Body of pancreas (tissue), 4 donors: ENCODE results near the gene PDPK1. TPM values are rescaled to one million over a fixed set of nuclear protein-coding genes. Genes with fewer than 3 reads are reported as not detected.

ENCODE experiments used
- ATAC-seq: fragments of 150-250 bp; one replicate; pipeline ENCODE4 v1.9.1; 2016
- DNase-seq, 4 donors: peaks; one replicate each; pipeline ENCODE4 v3.0.0-alpha.2; 2019
- H3K27ac ChIP-seq, 4 donors: fragments of 200-600 bp; sonication (generic); 1 replicate in 3 of 4; 2 replicates in 1 of 4; pipeline versions ENCODE4 v1.5.1 to v1.6.1; 2016 to 2019; ENCODE audit warnings: mild to moderate bottlenecking in 1 of 4, mixed read lengths in 1 of 4, moderate library complexity in 1 of 4
- H3K27me3 ChIP-seq, 2 donors: fragments of 200-600 bp; sonication (generic); one replicate each; pipeline ENCODE4 v1.6.0; 2016; ENCODE audit warnings: mild to moderate bottlenecking in 1 of 2
- H3K36me3 ChIP-seq, 2 donors: fragments of 200-600 bp; sonication (generic); replicated peaks in 1 of 2; 2 replicates each; pipeline ENCODE4 v1.5.1; 2016; ENCODE audit warnings: low read depth in 2 of 2; ENCODE audit not compliant: insufficient read depth in 1 of 2
- H3K4me1 ChIP-seq: fragments of 200-600 bp; sonication (generic); one replicate; pipeline ENCODE4 v1.6.0; 2016
- H3K4me3 ChIP-seq, 2 donors: fragments of 200-600 bp; sonication (generic); 1 replicate in 1 of 2; 2 replicates in 1 of 2; pipeline ENCODE4 v1.5.1; 2016 to 2019
- H3K9me3 ChIP-seq, 3 donors: fragments of 200-600 bp; sonication (generic); 1 replicate in 2 of 3; 2 replicates in 1 of 3; pipeline ENCODE4 v1.5.1; 2016
- CTCF ChIP-seq, 7 experiments: fragments of 450-650 bp in 4 of 7; fragments of 200-600 bp in 3 of 7; sonication (generic) in 3 of 7; IDR thresholded peaks; one replicate each; pipeline ENCODE4 v1.5.1; 2016 to 2019; ENCODE audit warnings: antibody characterized with exemption in 7 of 7
- POLR2A ChIP-seq, 3 donors: fragments of 450-650 bp; IDR thresholded peaks; one replicate each; pipeline ENCODE4 v1.6.1; 2016; ENCODE audit warnings: antibody characterized with exemption in 3 of 3, mild to moderate bottlenecking in 2 of 3
- WGBS, 2 donors: methylation state at CpG; one replicate each; pipeline ENCODE4 v1.1.5; 2017; 5-methylcytosine and 5-hydroxymethylcytosine counted together
- intact Hi-C: fragments of 100-400 bp; cut with DNase I; formaldehyde crosslinking; loops from one replicate; pipeline ENCODE4 v1.15.1; 2023
- total RNA-seq, 2 donors: library from RNA; depleted of rRNA; stranded (reverse); fragments of >200 nt; gene quantifications; one replicate each; pipeline ENCODE4 v1.1.0, GENCODE V29; 2016

Gene PDPK1
- total RNA-seq, 2 donors from 2014 or later, result 20.5 to 28.0 TPM

DNA sequence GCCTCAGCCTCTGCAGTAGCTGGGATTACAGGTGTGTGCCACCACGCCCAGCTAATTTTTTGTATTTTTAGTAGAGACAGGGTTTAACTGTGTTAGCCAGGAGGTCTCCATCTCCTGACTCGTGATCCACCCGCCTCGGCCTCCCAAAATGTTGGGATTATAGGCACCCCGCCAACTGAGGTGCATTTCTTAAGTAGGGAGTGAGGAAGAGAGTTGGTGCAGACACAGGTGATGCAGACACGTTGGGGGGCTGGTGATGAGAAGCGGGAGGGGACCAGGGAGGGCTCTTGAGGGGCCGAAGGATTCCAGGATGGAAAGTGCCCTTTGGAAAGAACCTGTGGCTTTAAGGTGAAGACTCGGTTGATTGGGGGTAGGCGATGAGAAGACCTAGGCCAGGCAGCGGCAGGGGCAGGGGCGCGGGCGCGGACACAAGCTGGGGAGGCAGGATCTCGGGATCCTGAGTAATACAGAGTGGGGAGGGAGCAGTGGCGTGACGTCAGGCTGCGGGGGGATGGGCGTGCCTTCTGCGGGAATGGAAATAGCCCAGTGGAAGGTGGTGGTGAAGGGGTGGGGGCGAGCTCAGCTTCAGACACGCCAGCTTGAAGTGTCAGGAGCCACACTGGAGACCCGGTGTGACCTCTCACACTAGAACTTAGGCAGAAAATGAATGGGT lies 26.6 kb upstream of the PDPK1 start:
- Histone ChIP-seq H3K4me1 (peaks cover 30% of the 10 kb centered on the region), H3K27ac (no peak overlapping the region), H3K36me3 (no peaks in the 10 kb centered on the region), H3K27me3 (no peaks in the 10 kb centered on the region), H3K9me3 (no peaks in the 10 kb centered on the region), H3K4me3 (no peak overlapping the region)
- 68 to 71% methylated on average over 24 of the region's 24 CpGs for WGBS, 2 donors
- ATAC-seq (no peak), DNase-seq (peak in 2 of 4 donors; percentile 41 to 51)
- TF ChIP-seq POLR2A (IDR thresholded peaks at IDR 0.05) (no peak), CTCF (IDR thresholded peaks at IDR 0.05) (no peak)
- intact Hi-C loops, result no loop called here

GRCh38 chr16:2511996-2512734 lies 25.7 kb upstream of the PDPK1 start:
- Histone ChIP-seq H3K27me3 (no peaks in the 10 kb centered on the region), H3K4me3 (no peak overlapping the region), H3K36me3 (no peaks in the 10 kb centered on the region), H3K9me3 (no peaks in the 10 kb centered on the region), H3K27ac (peak overlapping the region; percentile 96 to 99 (median 98)), H3K4me1 (peaks cover 39% of the 10 kb centered on the region)
- 79 to 87% methylated on average over 17 of the region's 17 CpGs for WGBS, 2 donors
- DNase-seq (peak in 2 of 4 donors; percentile 12 to 16), ATAC-seq (no peak)
- intact Hi-C loops, result no loop called here
- TF ChIP-seq POLR2A (IDR thresholded peaks at IDR 0.05) (no peak), CTCF (IDR thresholded peaks at IDR 0.05) (no peak)

- TF ChIP-seq POLR2A (IDR thresholded peaks at IDR 0.05), result no peak
- TF ChIP-seq CTCF (IDR thresholded peaks at IDR 0.05), result peak in 2 of 7 experiments; percentile 8
- peak overlapping the region; percentile 96 to 99 (median 98) for H3K27ac ChIP-seq
- ATAC-seq (peak; percentile 12), DNase-seq (peak; percentile 49 to 63 (median 54))
- H3K4me3 ChIP-seq, result no peak overlapping the region
- H3K27me3 ChIP-seq, result no peaks in the 10 kb centered on the region
- H3K4me1 ChIP-seq, result peaks cover 46% of the 10 kb centered on the region
- 13 to 18% methylated on average over 13 to 15 of the region's 15 CpGs for WGBS, 2 donors
- no peaks in the 10 kb centered on the region for H3K9me3 ChIP-seq
- H3K36me3 ChIP-seq, result no peaks in the 10 kb centered on the region
- intact Hi-C loops, result no loop called here
These were observed 25.0 kb upstream of the PDPK1 start for GRCh38 chr16:2512735-2513404.

DNA sequence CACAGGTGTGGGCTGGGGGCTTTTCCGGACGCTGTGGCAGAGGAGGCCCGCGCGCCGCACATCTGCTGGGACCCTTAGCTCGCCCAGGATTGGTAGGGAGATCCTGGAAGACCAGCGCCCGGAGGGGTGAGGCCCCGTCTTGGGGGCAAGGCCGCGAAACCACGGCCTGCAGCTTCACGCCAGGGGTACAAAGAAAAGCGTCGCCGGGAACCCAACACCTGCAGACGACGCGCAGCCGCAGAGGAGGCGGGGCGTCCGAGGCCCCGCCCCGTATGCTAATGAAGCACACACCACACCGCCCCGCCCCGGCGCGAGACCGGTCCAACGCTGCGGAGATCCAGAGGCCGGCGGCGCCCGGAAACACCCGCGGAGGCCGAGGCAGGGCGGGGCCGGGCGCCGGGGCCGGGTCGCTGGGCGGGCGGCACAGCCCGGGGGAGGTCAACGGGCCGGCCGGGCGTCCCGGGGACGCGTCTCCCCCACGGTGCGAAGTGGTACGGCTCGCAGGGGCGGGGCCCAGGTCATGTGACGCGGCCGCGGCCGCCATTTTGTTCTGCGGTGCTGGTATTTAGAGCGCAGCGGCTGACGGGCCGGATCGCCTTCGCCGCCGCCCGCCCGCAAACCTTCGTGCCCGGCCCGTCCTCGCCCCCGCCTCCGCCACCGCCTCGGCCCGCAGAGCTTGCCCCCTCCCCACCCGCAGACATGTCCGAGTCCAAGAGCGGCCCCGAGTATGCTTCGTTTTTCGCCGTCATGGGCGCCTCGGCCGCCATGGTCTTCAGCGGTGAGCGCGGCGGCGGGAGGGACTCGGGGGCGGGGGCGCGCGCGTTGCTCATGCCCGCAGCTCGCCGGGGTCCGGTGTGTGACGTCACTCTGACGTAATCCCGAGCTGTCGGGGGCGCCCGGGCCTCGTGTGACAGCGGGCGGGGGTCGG lies 24.2 kb upstream of the PDPK1 start, which contains the start of gene ATP6V0C:
Gene ATP6V0C, plus strand, starts transcription at position 548 of the 928 bp plus-strand sequence. Its CDS starts 152 bp downstream, at position 700.
- peak; percentile 91 for ATAC-seq
- H3K27ac ChIP-seq, result peak within 1 kb of the TSS; percentile 96 to 99 (median 98)
- WGBS, 2 donors, result 0 to 1% methylated on average over 8 to 98 of the region's 122 CpGs
- intact Hi-C loops, result no loop called here
- peak; percentile 89 to 93 (median 93) for TF ChIP-seq POLR2A (IDR thresholded peaks at IDR 0.05)
- peak in 1 of 7 experiments; percentile 6 for TF ChIP-seq CTCF (IDR thresholded peaks at IDR 0.05)
- no peaks in the 10 kb centered on the region for H3K36me3 ChIP-seq
- H3K9me3 ChIP-seq, result no peaks in the 10 kb centered on the region
- peaks cover 54% of the 10 kb centered on the region for H3K4me1 ChIP-seq
- peak; percentile 96 to 99 (median 98) for DNase-seq
- no peaks in the 10 kb centered on the region for H3K27me3 ChIP-seq
- peak within 1 kb of the TSS; percentile 72 for H3K4me3 ChIP-seq
